Posterior vena cava (tissue), 2 donors: ENCODE measurements around the gene AUH. TPM values are rescaled to one million over a fixed set of nuclear protein-coding genes. Genes with fewer than 3 reads are reported as not detected.

ENCODE experiments used
- DNase-seq: peaks from one replicate; pipeline ENCODE4 v3.0.0-alpha.2; 2020; ENCODE audit warnings: low spot score
- intact Hi-C, 2 donors: fragments of 100-400 bp; cut with DNase I; formaldehyde crosslinking; loops; one replicate each; pipeline versions ENCODE4 v1.14.1 to v1.14.2; 2022 to 2023
- total RNA-seq, 2 donors: library from RNA; stranded (reverse); fragmentation: NEBNext Ultra II Directional; extraction: Animal tissue kit (Norgen Biotek cat#: 25700); gene quantifications; one replicate each; pipeline ENCODE4 v1.2.1, GENCODE V29; 2021
- donor health status: DM: yes; HTN: yes; CAD: no.
- donor health status: DM: yes; HTN: yes; CAD: no.

AUH gene
- total RNA-seq, 2 donors from 2014 or later: 12.1 to 14.0 TPM

DNA sequence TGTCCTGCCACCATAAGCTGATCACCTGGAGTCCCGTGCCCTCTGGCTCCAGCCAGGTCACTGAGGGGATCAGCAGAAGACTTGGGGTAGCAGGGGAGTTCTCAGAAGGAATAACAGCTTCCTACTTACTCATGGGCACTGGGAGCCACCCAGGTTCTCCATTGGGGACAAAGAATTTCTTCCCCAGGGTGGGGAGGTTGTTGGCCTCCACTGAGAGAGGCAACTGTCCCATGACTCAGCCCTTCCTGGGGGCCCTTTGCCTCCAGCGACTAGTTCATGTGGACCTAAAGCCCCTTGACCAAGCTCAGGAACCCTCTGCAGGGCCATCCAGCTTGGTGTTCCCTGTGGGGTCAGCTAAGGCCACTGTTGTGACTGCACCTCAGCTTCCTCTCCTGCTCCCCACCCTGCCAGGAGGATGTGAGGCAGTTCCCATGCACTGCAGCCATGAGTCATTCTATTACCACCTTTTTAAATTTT, 175.0 kb downstream of the AUH start:
- intact Hi-C loops: no loop called here

DNA sequence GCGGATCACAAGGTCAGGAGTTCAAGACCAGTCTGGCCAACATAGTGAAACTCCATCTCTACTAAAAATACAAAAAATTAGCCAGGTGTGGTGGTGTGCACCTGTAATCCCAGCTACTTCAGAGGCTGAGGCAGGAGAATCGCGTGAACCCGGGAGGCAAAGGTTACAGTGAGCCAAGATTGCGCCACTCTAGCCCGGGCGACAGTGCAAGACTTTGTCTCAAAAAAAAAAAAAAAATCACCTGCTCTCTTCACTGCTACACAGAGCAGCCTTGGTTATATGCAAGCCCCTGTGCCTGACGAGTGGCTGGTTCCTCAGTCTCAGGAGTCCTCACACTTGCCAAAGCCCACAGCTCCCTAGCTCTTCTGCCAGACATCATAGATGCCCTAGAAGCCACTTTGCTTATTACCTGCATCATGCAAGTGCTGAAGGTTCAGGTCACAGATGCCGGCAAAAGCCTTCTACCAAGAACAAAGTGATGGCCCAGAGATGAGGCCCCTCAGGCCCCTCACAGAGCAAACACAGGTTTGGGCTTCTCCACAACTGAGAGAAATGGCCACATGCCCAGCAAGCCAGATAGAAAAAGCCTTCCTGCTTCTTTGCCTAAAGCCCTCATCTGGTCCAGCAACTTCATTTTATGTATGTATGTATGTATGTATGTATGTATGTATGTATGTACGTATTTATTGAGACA, 176.4 kb downstream of the AUH start:
- intact Hi-C loops: no loop called here
- no peak for DNase-seq

More for the DNA sequence above, 175.0 kb downstream of the AUH start:
- DNase-seq: no peak

DNA sequence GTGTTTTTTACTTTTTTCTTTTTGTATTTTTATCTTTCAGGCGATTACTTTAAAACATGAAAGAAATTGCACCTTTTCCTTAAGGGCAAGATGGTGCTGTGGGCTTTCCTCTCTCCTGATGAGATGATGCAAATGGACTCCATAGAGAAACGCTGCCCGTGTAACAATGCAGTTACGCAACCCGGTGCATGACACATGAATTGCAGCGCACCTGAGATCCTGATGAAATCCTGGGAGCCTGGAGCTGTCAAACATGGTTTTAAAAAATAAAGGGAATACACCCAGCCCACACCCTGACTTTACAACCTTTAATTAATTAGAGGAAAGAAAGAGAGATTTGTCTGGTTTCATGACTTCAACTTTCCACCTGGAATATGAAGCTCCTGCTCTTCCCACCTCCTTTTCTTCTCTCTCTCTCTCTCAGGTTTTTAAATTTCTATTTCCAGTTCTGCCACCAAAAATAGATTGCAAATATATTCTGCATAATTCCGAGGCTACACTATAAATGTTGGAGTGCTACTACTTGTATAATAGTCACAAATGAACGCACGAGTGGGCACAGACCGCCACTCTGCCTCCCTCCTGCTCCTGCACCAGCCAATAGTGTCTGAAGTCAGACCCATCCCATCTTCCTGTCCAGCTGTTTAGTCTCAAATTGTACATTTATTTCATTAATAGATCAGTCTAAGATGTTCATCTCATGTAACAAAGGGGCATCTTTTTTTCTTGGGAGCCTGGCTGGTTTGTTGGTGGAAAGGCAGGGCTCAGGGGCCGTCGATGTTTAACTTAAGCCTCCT, 179.1 kb downstream of the AUH start:
- intact Hi-C loops: no loop called here
- DNase-seq: no peak

DNA sequence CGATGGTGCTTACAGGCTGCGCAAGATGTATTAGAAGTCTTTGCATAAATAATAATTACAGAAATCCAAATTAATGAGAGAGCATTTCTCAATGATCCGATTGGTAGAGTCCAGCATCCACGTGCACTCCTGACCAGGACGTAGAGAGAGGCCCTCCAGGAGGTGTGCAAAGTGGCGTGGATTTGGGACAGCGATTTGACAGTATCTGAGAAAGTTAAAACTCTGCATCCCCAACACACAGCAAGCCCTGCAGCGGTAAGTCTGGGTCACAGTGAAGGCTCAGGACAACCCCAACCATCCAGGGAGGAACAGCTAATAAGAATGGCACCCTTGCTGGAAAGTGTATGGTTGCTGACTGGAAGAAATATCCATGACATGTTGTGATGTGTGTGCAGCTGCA, 180.2 kb downstream of the AUH start:
- intact Hi-C loops: no loop called here
- no peak for DNase-seq

DNA sequence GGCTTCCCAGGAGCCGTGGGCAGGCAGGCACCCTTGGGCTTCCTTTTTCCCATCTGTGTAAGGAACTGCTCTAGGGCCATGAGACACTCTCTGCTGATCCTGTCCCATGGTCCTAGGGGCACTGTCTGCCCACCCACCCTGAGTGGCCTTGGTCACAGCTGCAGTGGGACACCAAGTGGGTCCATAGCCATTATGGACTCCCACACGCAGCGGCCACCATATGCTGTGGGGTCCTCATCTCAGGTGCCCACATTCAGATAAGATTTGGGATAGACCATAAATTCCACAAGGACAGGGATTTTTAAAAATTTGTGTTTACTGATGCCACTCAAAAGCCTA, 180.8 kb downstream of the AUH start:
- DNase-seq: no peak
- intact Hi-C loops: no loop called here

DNA sequence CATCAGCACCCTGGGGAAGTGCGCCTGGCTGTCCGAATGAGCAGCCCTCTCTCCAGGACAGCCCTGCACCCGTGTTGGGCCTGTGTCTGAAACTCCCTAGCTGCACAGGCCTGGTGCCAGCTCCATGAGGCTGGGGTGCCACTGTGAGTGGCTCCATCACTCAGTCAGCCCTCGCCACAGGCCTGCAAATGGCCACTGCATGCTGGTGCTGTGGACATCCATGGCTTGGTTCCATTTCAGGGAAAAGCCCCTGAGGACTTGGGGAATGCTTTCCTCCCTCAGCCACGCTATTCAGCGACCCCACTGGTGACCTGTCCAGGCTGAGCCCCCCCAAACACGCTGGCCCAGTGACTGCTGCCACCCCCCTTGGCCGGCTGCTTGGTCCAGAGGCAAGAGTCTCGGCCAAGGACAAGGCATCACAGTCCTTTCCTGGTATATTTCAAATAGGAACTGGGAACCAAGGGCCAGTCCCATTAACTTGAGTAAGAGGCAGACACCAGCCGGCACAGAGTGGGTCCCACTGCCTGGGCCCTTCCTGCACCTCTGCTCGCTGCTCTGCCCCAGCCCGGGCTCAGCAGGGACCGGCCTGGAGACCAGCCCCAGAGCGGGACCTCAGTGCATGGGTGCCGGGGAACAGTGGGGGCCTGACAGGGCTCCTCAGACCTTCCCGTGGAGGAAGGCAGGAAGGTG, 181.3 kb downstream of the AUH start:
- intact Hi-C loops: no loop called here

DNA sequence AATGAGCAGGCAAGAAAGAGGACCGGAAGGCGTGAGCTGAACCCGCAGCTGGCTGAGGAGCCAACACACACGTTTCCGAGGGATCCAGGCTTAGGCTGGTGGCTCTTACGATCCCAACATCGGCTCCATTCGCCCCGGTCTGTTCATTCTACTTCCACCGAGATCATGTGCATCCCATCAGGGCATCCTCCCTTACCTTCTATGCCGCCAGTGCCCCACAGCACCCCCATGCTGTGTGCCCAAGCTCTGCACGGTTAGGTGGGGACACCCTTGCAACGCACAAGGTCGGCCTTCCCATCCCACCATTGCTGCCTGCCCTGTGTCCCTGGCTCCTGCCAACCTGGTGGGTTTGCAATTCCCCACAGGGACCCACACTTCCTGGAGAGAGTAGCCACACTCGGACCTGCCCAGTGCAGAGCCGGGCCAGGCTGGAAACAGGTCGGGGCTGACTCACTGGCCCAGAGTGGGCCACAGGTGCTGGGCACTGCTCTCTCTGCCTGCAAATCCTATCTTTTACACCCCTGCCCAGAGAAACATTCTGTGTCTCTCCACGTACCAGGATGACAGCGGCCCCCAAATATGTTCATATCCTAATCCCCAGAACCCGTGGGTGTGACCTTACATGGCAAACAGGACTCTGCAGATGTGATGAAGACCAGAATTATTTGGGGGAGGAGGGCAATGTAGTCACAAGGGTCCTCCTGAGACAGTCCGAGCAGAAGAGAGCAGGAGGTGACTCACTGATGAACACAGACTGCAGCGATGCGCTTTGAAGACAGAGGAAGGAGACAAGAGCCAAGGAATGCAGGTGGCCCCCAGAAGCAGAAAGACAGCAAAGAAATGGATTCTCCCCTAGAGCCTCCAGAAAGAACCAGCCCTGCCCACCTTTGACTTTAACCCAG, 182.2 kb downstream of the AUH start:
- peak; percentile 62 for DNase-seq
- intact Hi-C loops: no loop called here

More for the DNA sequence above, 181.3 kb downstream of the AUH start:
- no peak for DNase-seq

DNA sequence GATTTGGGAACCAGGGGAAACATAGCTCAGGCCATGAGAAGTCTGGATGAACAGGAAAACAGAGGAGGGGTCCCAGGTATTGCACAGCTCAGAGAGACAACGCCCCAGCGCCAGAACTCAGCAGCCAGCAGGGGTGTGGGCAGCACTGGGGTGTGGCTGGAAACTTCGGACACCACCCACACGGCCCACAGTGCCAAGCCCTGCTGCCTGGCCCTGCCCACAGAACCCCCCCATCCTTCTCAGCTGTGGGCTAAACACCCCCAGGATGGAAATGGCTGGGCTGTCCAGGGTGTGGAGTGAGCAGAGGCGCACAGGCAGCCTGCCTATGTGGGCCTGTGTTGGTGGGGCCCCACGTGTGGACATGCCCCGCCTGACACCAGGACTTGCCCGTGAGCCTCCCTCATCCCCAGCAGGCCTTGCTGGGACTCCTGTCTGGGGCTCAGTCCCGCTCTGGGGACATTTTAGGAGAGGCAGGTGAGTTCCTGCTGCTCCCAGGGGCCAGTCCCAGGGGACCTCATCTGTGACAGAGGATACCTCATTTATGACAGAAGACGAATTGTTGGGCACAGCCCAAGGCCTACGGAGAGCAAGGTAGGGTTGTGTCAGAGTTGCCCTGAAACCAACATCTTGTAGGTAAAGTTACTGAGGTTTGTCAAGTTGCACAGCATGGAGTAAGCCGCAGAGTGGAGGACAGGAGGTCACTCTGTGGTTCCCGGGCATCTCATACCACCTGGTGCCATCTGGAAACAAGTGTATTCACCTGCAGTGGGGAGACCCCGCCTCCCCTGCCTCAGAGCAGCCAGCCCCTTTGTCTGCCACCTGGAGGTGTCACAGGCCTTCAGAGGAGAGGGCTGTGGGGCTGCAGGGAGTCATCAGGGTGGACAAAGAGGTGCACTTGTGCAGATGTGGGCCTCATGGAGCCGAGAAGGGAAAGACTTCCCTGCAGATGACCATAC, 183.2 kb downstream of the AUH start:
- DNase-seq: peak; percentile 41
- intact Hi-C loops: no loop called here

DNA sequence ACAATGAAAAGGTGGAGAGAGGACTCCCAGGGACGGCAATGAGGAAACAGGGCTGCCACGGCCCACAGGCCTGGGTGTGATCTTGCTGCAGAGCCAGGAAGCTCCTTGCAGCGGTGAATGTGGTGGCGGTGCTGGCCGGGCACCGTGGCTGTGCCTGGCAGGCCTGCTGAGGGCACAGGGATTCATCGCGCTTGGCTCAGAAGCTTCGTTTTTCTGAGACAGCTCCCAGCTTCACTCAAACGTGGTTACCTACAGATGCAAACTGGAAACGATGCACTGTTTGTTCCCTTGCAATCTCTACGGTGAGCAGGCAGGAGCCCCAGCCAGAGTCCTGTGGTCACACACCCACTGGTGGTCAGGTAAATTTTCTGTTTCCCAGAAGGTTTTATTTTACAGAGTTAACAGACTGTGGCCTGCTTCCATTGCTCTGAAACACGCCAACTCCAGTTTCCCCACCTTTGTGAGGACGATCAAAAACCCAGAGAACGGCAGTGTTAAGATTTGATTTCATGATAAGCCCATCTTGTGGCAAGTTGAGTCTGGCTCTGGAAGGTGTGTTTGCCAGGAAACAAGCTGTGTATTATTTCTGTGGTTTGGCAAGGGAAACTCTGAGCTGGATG, 183.9 kb downstream of the AUH start:
- DNase-seq: no peak

DNA sequence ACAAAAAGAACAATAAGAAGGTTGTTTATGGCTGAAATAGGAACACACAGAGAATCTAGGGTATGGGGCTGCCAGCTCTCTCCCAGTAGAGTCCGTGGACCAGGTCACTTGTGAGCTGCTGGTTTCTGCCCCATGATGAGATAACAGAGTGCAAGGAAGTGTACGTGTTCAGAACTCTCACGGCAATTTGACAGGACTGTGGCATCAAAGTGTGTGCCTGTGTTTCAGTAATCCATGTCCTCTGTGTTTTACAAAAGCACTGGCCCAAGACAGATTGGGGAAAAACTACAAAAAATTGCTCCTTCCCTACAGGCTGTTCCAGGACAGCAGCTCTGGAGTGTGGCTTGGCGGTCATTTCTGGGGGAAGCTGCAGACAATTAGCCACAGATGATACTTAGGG, 184.6 kb downstream of the AUH start:
- no peak for DNase-seq
- intact Hi-C loops: no loop called here

More for the DNA sequence above, 183.9 kb downstream of the AUH start:
- intact Hi-C loops: no loop called here

DNA sequence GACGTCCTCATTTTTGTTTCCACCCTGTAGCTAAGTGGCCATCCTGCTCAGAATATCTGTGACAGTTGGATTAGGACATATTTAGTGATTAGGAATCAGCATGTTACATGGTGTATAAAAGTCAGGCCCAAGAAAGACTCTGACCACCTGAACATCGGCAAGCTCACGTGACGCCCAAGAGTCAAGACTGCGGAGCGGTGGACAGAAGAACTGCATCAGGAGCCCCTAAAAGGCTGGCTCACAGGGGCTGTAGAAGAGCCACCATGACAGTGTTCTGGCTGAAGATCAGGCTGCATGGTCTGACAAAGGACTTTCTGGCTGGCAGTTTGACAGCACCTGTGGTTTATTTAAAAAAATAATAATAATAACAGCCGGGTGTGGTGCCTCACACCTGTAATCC, 185.3 kb downstream of the AUH start:
- DNase-seq: no peak
- intact Hi-C loops: no loop called here

DNA sequence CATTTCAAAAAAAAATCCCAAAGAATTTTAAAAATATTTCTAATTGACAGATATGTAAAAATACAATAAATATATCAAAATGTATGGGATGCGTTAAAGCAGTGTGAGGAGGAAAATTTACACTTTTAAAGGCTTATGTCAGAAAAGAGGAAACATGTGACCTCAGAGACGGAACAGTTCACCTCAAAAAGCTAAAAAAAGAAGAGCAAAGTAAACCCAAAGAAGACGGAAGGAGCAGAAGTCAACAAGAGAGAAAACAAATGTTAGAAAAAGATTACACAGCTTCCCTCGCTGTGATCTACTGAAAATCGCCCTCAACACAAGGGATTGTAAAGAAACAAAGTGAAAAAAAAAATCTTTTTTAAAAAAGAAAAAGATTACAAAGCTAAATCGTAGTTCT, 186.9 kb downstream of the AUH start:
- no peak for DNase-seq
- intact Hi-C loops: no loop called here

DNA sequence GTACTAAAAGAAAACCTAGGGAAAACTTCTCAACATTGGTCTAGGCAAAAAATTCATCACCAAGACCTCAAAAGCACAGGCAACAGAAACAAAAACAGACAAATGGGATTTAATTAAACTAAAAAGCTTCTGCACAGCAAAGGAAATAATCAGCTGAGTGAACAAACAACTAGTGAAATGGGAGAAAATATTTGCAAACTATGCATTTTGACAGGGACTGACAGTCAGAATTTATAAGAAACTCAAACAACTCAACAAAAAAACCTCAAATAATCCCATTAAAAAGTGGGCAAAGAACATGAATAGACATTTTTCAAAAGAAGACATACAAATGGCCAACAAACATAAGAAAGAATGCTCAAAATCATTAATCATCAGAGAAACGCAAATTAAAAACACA, 189.4 kb downstream of the AUH start:
- no peak for DNase-seq
- intact Hi-C loops: no loop called here

DNA sequence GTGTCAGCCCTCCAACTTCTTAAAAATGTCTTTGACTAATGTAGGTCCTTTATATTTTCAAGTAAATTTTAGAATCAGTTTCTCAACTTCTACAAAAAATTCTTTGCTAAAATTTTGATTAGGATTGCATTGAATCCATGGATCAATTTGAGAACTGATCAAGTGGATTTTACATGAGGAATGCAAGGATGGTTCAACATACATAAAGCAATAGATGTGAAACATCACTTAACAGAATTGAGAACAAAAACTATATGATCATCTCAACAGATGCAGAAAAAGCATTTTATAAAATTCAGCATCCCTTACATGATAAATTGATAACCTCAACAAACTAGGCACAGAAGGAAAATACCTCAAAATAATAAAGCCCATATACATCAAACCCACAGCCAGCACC, 190.8 kb downstream of the AUH start:
- no peak for DNase-seq
- intact Hi-C loops: no loop called here

DNA sequence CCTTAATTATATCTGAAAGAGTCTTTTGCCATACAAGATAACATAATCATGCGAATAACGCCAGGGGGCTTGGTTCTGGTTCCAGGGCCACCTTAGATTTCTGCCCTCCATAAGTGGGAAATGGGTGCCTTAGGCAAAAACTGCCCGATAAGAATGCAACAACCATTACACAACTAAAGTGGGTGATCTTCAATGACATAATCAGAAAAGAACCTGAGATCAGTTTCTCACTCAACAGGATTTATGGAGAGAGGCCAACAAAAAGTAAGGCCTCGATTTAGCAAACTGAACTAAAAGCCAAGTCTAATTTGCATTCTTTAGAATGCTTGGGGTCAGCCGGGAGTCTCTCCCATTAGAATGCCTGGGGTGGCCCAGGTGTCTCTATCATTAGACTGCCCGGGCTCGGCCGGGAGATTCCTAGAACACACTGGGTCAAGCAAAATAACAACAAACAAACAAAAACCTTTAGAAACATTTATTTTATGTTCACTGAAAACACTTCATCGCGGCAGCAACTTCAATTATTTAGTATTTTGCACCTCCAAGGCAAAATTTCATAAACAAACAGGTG, 194.8 kb downstream of the AUH start:
- intact Hi-C loops: no loop called here
- DNase-seq: no peak

DNA sequence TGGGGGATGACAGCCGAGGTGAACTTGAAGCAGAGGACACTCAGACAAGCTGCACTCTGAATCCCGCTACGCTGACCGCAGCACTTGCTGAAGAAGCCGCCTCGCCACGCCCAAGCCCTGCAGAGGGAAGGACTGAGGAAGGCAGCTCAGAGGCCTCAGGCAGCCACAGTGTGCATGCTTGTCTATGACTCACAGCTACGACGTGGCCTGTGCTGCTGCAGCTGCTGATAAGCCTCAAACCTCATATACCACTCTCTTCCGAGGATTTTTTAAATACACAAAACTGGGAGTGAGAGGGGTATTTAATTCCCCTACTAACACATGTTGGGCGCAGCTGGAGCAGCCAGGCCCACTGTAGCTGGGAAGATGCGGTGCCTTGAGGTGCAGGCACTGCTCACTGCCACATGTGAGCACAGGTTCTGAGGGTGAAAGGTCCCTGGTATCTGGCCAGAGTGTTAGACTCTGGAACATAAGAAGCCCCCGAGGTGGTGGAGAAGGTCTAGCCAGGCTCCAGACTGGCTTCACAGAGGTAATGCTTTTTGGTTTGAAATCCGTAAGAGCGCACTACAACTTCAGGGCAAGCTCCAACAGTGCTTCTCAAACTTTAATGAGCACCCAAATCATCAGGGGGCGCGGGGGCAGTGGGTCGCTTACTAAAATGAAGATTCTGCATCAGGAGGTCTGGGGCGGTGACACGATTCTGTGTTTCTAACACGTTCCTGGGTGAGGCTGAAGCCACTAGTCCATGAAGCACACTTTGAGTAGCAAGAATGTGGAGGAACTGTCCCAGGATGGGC, 196.8 kb downstream of the AUH start:
- intact Hi-C loops: loop anchor here in 1 of 2 donors (5.0 kb wide), 1 partner anchor 1077 kb away; no protein-coding TSS in a partner anchor
- peak; percentile 92 for DNase-seq
